ENCODE results near the gene PRKCA.

PRKCA gene

DNA sequence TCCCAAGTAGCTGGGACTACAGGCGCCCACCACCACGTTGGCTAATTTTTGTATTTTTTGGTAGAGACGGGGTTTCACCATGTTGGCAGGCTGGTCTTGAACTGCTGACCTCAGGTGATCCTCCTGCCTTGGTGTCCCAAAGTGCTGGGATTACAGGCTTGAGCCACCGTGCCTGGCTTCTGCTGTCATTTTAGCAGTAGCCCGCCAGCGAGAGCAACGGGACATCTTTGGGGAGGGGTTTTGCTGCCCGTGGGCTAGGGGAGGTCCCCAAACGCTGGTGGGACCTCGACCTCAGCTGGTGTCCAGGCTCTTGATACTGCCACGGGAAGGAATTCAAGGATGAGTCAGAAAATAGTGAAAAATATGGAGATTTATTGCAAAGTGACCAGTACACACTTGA, 424.4 kb downstream of the PRKCA start:
- TF ChIP-seq, protein P1, sequence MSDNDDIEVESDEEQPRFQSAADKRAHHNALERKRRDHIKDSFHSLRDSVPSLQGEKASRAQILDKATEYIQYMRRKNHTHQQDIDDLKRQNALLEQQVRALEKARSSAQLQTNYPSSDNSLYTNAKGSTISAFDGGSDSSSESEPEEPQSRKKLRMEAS (IDR thresholded peaks at IDR 0.05; ENCODE audit: low read depth, low read length) = no peak
- TF ChIP-seq, protein P2, sequence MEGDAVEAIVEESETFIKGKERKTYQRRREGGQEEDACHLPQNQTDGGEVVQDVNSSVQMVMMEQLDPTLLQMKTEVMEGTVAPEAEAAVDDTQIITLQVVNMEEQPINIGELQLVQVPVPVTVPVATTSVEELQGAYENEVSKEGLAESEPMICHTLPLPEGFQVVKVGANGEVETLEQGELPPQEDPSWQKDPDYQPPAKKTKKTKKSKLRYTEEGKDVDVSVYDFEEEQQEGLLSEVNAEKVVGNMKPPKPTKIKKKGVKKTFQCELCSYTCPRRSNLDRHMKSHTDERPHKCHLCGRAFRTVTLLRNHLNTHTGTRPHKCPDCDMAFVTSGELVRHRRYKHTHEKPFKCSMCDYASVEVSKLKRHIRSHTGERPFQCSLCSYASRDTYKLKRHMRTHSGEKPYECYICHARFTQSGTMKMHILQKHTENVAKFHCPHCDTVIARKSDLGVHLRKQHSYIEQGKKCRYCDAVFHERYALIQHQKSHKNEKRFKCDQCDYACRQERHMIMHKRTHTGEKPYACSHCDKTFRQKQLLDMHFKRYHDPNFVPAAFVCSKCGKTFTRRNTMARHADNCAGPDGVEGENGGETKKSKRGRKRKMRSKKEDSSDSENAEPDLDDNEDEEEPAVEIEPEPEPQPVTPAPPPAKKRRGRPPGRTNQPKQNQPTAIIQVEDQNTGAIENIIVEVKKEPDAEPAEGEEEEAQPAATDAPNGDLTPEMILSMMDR (IDR thresholded peaks at IDR 0.05; ENCODE audit: low read depth, low read length) = no peak
- DNase-seq (ENCODE audit: low read depth) = no peak
- H3K4me3 ChIP-seq (ENCODE audit: low read depth, low read length) = no peak overlapping the region

DNA sequence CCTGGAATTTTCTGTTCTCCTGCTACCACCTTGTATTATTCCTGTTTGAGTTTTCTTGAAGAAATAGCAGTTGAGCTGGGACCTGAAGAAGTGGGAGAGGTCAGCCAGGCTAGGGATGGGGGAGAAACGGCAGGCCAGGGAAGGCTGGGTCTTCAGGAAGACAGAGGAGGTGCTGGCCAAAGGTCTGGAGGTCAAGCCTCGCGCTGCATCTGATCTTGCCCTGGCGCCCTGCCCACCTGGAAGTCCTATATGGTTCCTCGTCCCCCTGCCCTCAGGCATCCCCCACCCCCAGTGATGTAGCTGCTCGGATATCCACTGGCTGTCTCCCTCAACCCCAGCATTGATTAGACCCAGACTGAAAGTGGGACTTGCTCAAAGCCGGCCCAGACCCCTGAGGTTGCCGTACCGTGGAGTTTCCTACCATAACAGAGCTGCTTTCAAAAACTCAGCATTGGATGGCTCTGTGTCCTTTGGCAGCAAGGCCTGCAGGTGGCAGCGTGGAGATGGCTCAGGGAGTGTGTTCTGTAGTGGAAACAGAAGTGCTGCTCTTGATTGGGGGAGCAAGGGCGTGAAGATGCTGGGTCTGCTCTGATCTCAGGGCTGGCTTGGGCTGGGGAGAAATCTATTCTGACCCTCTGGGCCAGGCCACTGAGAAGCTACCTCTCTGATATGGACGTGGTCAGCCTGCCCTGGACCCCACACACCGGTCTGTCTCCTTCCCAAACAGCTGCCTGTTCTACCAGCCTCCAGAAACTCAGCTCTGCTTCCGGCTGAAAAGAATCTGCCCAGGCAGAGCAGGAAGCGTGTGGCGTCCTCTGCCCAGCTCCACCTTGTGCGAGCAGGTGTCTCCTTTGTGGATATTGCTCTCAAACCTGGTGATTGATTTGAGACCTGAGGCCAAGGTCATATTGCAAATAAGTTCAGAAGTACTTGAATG, 425.5 kb downstream of the PRKCA start:
- TF ChIP-seq POLR2A (IDR thresholded peaks at IDR 0.05; ENCODE audit: extremely low read depth, insufficient read length) = no peak
- TF ChIP-seq, protein P2 (IDR thresholded peaks at IDR 0.05; ENCODE audit: low read depth, low read length) = peak; percentile 77
- peak; percentile 55 for DNase-seq (ENCODE audit: low read depth)
- no peak overlapping the region for H3K4me3 ChIP-seq (ENCODE audit: low read depth, low read length)

DNA sequence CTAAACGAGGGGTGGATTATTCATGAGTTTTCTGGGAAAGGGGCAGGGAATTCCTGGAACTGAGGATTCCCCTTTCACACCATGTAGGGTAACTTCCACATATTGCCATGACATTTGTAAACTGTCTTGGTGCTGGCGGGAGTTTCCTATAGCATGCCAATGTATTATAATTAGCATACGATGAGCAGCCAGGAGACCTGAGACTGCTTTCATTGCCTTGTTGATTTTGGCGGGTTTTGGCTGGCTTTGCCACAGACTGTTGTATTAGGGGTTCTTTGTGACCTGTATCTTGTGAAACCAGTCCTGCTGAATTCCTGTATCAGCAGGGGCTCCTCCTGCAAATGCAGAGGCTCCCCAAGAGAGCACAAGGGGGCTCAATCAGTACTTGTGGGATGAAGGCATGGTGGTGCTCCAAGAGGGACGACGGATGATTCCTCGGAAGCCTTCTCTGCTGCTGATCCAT, 428.1 kb downstream of the PRKCA start:
- no peak for TF ChIP-seq MYC (IDR thresholded peaks at IDR 0.05; ENCODE audit: low read depth, low read length)
- no peak for TF ChIP-seq POLR2A (IDR thresholded peaks at IDR 0.05; ENCODE audit: extremely low read depth, insufficient read length)
- TF ChIP-seq, protein P2 (IDR thresholded peaks at IDR 0.05; ENCODE audit: low read depth, low read length) = no peak
- TF ChIP-seq, protein P1 (IDR thresholded peaks at IDR 0.05; ENCODE audit: low read depth, low read length) = no peak
- no peak for DNase-seq (ENCODE audit: low read depth)
- H3K4me3 ChIP-seq (ENCODE audit: low read depth, low read length) = no peak overlapping the region

DNA sequence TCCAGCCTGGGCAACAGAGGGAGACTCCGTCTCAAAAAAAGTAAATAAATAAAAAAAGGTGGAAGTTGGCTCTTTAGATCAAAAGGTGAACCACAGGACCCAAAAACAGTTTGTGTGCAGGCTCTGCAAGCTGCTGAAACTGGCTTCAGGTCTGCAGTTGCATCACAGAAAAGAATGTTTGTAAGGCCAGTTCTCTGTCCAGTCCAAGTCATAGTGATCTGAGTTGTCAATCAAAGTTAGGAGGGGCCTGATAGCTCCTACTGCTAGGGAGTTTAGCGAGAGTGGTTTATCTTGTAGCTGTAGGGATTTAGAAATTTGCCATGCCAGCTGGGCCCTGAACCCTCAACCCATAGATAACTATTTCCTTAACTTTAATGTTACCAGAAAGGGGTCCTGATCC, 431.3 kb downstream of the PRKCA start:
- no peak for DNase-seq (ENCODE audit: low read depth)
- no peak overlapping the region for H3K4me3 ChIP-seq (ENCODE audit: low read depth, low read length)
- TF ChIP-seq POLR2A (IDR thresholded peaks at IDR 0.05; ENCODE audit: extremely low read depth, insufficient read length) = no peak
- TF ChIP-seq, protein P1 (IDR thresholded peaks at IDR 0.05; ENCODE audit: low read depth, low read length) = no peak
- TF ChIP-seq, protein P2 (IDR thresholded peaks at IDR 0.05; ENCODE audit: low read depth, low read length) = no peak
- TF ChIP-seq MYC (IDR thresholded peaks at IDR 0.05; ENCODE audit: low read depth, low read length) = no peak

DNA sequence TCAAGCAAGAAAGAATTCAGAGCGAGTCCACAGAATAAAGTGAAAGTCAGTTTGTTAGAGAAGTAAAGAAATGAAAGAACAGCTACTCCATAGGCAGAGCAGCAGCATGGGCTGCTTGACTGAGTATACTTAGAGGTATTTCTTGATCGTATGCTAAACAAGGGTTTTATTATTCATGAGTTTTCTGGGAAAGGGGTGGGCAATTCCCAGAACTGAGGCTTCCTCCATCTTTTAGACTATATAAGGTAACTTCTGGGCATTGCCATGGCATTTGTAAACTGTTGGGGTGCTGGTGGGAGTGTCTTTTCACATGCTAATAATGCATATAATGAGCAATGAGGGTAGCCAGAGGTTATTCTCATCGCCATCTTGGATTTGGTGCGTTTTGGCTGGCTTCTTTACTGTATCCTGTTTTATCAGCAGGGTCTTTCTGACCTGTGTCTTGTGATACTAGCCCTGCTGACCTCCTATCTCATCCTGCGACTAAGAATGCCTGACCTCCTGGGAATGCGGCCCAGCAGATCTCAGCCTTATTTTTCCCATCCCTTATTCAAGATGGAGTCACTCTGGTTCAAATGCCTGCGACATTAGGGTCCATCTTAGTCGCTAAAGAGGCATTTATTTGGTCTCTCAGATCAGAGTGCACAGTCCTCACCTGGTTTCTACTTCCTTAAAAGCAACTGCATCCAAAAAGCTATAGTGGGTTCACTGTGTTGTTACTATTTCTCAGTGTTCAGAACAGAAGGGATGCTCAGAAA, 432.0 kb downstream of the PRKCA start:
- H3K4me3 ChIP-seq (ENCODE audit: low read depth, low read length) = no peak overlapping the region
- no peak for DNase-seq (ENCODE audit: low read depth)
- TF ChIP-seq, protein P1 (IDR thresholded peaks at IDR 0.05; ENCODE audit: low read depth, low read length) = no peak
- no peak for TF ChIP-seq POLR2A (IDR thresholded peaks at IDR 0.05; ENCODE audit: extremely low read depth, insufficient read length)
- TF ChIP-seq MYC (IDR thresholded peaks at IDR 0.05; ENCODE audit: low read depth, low read length) = no peak
- TF ChIP-seq, protein P2 (IDR thresholded peaks at IDR 0.05; ENCODE audit: low read depth, low read length) = no peak

Data from NB4 (cell line).